HG03066 (cell line): ENCODE data around the gene PER2.

ENCODE experiments used
- ATAC-seq: cut with Tn5 transposase; IDR thresholded peaks from one replicate; pipeline ENCODE4 v1.9.1; 2021; ENCODE audit warnings: low read depth; ENCODE audit not compliant: unreplicated experiment

Gene PER2

GRCh38 chr2:238235856-238236255, 52.6 kb downstream of the PER2 start:
- ATAC-seq: no peak

DNA sequence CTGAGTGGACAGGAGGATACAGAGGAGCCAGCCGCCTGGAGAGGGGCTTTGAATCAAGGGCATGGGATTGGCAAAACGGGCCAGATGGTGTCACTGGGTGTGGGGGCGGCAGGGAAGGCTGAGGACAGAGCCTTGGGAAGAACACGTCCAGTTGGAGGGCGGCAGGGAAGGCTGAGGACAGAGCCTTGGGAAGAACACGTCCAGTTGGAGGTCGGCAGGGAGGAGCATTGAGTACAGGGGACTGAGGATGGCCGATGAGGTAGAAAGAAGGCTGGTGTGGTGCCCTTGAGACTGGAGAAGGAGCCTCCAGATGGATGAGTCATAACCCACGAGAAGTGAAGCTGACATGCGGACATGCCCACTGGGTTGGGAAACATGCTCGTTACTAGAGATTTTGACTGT, 53.1 kb downstream of the PER2 start:
- no peak for ATAC-seq

DNA sequence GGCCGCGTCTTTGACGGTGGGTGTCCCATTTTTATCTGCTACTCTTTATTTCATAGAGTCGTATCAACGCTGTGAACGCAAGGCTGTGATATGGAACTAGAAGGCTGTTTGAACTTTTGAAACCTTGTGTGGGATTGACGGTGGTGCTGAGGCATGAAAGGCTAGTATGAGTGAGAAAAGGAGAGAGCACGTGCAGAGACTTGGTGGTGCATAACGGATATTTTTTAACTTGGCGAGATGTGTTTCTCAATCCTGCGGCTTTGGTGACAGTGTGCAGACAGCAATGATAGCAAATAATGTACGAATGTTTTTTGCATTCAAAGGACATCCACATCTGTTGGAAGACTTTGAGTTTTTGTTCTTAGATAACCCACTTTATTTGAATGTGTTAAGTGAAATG, 54.8 kb downstream of the PER2 start:
- no peak for ATAC-seq

DNA sequence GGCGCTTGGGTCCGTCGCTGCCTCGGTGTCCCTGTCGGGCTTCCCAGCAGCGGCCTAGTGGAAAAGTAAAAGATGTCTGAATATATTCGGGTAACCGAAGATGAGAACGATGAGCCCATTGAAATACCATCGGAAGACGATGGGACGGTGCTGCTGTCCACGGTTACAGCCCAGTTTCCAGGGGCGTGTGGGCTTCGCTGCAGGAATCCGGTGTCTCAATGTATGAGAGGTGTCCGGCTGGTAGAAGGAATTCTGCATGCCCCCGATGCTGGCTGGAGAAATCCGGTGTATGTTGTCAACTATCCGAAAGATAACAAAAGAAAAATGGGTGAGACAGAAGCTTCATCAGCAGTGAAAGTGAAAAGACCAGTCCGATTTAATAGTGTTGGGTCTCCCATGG, 56.6 kb downstream of the PER2 start:
- no peak for ATAC-seq

- no peak for ATAC-seq
These were observed 57.1 kb downstream of the PER2 start for GRCh38 chr2:238231251-238231793.

- no peak for ATAC-seq
These were observed 57.7 kb downstream of the PER2 start for GRCh38 chr2:238230699-238231098.

GRCh38 chr2:238228700-238229099, 59.7 kb downstream of the PER2 start:
- ATAC-seq: no peak

DNA sequence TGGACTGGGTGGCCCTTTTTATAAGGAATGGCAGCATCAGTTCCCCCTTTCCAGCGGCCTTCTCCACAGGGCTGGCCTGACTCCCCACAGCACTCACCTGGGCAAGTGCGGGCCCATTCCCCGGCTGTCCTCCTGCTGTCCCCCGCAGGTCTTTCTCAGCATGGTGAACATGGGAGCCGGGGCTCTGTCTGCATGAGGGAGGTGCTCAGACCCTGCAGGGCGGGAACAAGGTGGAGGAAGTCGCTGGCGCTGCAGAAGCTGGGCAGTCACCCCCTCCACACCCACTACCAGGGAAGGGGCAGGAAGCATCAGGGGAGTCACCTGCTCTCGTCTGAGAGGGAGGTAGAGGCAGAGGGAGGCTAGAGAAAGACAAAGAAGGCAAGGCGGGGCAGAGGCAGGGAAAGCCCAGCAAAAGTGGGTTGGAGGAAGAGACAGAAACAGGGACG, 60.8 kb downstream of the PER2 start:
- ATAC-seq: no peak

GRCh38 chr2:238226698-238227586, 61.5 kb downstream of the PER2 start:
- ATAC-seq: no peak

GRCh38 chr2:238225911-238226697, 62.3 kb downstream of the PER2 start:
- no peak for ATAC-seq

DNA sequence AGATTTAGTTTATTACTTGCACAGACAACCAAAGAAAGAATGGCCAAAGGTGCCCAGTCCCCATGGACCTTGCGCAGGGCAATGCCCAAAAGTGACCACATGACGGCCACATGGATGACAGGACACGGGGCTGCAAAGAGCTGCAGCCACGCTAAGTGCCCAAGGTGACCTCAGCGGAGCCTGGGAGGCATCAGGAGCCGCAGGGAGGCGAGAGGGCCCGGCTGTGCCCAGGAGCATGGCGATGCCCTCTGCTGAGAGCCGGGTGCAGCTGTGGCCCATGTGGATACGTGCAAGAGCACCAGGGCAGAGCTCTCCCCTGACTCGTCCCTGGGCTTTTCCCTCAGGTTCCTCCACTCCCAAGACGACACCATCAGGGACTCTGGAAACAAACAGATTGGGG, 63.3 kb downstream of the PER2 start:
- no peak for ATAC-seq

DNA sequence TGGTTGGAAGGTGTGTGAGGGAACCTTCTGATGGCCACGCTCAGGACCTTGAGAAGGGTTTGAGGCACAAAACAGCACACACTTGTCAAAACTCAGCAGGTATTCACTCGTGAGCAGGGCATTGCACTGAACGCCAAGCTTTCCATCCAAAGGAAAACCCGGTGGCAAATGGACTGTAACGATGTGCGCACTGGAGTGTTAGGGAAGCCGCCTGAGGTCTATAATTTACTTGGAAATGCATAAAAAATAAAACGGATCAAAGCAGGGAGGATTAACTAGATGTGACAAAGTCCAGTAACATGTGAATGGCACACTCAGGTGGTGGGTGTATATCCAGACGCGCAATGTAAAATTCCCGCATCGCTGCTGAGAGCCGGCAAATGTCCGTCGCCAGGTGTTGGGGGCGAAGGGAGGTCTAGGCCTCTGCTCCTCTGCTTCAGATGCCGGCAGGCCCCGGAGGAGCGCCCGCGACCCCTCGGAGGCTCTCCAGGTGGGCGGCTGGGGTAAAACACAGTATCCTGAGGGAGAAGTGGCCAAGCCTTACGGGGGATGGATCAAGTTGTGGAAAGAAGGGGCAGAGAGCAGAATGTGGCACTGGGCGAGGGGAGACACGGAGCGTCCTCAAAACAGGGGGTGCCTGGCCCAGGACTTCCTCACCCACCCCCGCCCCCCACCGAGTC, 63.9 kb downstream of the PER2 start:
- ATAC-seq: no peak

DNA sequence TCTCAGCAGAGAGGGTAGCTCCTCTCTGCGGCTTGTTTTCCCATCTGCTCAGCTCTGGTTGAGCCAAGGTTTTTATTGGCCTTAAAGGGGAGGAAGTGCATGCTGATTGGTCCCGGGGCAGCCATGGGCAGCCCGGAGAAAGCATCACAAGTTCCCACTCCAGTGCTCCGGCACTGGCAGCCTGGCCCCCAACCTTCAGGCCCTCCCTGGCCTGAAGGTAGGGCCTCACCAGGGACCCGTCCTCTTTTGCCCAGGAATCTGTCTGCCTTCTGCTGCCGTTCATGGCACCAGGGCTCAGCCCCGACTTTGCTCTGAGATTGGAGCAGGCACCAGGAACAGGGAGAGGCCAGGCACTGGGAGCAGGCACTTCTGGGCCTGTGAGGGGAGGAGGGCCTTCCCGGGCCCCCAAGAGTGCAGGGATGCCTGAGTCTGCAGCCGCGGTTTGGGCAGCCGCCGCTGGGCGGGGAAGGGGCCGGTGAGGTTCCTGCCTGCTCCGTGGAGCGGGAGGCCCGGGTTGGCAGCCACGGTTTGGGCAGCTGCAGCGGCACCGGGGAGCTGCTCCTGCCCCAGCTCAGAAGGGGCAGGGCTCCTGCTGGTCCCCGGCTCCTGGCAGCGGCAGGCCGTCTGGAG, 67.4 kb downstream of the PER2 start:
- no peak for ATAC-seq

- no peak for ATAC-seq
These were observed 68.0 kb downstream of the PER2 start for GRCh38 chr2:238220274-238220891.

DNA sequence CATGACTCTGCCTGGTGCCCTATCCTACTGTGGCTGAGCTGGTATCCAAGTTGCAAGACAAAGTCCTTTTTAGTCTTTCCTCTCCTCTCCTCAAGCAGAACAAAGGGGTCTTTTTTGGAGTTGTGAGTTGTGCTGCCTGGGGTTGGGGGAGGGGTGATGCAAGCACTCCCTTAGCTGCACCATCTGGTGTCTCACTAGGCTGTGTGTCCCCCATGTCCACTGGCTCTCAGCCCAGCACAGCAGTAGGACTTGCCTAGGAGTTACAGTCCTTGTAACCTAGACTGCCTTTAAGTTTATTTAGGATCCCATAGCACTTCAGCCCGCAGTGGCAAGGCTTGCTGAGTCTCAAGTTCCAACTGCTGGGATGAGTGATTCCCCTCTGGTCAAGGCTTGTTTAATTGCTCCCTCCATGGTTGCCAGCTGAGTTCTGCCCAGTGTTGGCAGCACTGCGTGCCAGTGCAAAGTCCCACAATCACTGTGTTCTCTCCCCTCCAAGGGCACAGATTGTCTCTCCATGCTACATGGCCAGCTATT, 71.7 kb downstream of the PER2 start:
- no peak for ATAC-seq

- no peak for ATAC-seq
These were observed 81.4 kb downstream of the PER2 start for GRCh38 chr2:238207006-238207405.

GRCh38 chr2:238203973-238204683, 84.3 kb downstream of the PER2 start:
- peak; percentile 6 for ATAC-seq

DNA sequence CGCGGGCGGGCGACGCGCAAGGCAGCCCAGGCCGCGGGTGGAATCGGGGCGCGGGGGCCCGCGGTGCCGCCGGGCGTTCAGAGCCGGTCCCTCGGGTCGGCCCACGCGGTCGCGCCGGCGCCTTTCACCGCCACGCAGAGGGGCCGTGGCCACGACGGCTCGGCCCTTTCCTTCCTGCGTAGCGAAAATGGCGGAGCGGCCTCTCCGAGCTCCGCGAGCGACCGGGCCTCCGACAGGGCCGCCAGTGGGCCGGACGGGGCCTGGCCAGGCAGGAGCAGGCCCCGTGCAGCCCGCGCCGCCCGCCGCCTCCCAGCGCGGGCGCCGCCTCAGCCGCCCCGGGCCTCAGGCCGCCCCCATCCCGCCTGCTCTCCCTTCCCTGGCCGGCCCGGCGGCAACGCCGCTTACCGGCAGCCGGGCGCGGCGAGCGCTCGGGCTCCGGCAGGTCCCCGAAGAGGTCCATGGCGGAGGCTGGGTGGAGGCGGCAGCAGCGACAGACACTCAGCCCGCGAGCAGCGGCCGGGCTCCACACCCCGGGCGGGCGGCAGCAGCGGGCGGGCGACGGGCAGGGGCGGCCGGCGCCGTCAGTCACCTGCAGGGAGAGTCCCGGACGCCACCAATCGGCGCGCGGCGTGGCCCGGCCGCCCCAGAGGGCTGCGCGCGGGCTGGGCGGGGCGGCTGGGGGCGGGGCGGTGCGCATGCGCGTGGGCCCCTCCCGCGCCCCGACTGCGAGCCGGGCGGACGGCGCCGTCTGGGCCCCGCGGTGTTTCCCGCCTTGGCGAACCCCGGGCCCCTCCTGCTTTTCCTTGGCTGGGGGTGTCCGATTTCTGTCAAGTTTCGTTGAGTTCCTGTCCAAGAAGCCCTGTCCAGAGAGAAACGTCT, 85.1 kb downstream of the PER2 start, which contains the start of gene ILKAP:
Gene ILKAP (minus strand): TSS at position 602 of the 879 bp plus-strand sequence. CDS start 142 bp downstream, at position 460.
- ATAC-seq: peak; percentile 94
